ENCODE data around the gene FAM53A.

- TF ChIP-seq TAF1 (IDR thresholded peaks at IDR 0.05; ENCODE audit: low read depth) = no peak
- TF ChIP-seq EP300 (IDR thresholded peaks at IDR 0.05; ENCODE audit: borderline replicate concordance) = no peak
- TF ChIP-seq RAD21 (IDR thresholded peaks at IDR 0.05; ENCODE audit: low read depth) = no peak
- TF ChIP-seq USF1 (IDR thresholded peaks at IDR 0.05) = no peak
- TF ChIP-seq CEBPB (IDR thresholded peaks at IDR 0.05) = no peak
- TF ChIP-seq FOXM1 (IDR thresholded peaks at IDR 0.05; ENCODE audit: borderline replicate concordance, low read depth) = no peak
- no peak for TF ChIP-seq YY1 (IDR thresholded peaks at IDR 0.05; ENCODE audit: low read depth)
- no peak for TF ChIP-seq TCF12 (IDR thresholded peaks at IDR 0.05; ENCODE audit: low read depth)
- no peak for TF ChIP-seq NFIC (IDR thresholded peaks at IDR 0.05)
Observed at GRCh38 chr4:1608821-1609500, 75.2 kb downstream of the FAM53A start.
